ENCODE measurements around the gene PRKAB1.

DNA sequence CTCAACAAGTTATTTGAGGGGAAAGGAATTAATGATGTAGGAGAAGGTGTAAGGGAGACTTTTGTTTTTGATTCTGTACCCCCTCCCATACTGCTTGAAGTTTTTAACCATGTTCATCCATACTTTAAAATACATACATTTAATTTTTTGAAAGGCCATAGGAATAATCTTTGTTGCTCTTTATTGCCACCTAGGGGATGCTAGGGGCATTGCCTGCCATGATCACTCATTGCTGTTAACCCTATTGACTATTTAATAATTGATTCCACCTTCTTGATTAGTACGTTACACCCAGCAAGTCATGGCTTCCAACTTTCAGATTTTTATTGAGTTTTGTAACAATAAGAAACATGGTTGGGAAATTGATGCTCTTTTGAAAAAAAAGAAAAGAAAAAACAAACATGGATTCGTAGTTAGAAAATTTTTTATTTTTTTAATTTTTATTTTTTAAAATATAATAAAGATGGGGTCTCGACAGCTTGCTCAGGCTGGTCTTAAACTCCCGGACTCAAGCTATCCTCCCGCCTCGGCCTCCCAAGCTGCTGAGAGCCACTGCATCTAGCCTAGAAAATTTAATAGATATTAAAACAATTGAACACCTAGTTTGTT lies 8.5 kb upstream of the PRKAB1 start:
- TF ChIP-seq, protein P1, sequence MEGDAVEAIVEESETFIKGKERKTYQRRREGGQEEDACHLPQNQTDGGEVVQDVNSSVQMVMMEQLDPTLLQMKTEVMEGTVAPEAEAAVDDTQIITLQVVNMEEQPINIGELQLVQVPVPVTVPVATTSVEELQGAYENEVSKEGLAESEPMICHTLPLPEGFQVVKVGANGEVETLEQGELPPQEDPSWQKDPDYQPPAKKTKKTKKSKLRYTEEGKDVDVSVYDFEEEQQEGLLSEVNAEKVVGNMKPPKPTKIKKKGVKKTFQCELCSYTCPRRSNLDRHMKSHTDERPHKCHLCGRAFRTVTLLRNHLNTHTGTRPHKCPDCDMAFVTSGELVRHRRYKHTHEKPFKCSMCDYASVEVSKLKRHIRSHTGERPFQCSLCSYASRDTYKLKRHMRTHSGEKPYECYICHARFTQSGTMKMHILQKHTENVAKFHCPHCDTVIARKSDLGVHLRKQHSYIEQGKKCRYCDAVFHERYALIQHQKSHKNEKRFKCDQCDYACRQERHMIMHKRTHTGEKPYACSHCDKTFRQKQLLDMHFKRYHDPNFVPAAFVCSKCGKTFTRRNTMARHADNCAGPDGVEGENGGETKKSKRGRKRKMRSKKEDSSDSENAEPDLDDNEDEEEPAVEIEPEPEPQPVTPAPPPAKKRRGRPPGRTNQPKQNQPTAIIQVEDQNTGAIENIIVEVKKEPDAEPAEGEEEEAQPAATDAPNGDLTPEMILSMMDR (IDR thresholded peaks at IDR 0.05), result peak; percentile 55 to 85 (median 71)
- no peak for TF ChIP-seq EP300 (IDR thresholded peaks at IDR 0.05)

Data from gastroesophageal sphincter (tissue), 3 donors.